Natural killer cell (primary cell): Measurements from ENCODE around the gene SCG5. TPM values are rescaled to one million over a fixed set of nuclear protein-coding genes. Genes with fewer than 3 reads are reported as not detected.
"Not testable (repeated sequence)": the region's sequence is repeated elsewhere in the genome, so short reads cannot be mapped to it uniquely, and the experiment has no call there.

Source experiments
- ATAC-seq, 3 donors: fragments of 150-1000 bp in 2 of 3; fragments of 200-7000 bp in 1 of 3; cut with Tn5 transposase; 1 replicate in 1 of 3; 2 replicates in 2 of 3; pipeline ENCODE4 v1.10.0; 2021; ENCODE audit warnings: mild to moderate bottlenecking in 2 of 3, moderate library complexity in 2 of 3
- DNase-seq, 2 donors: peaks; one replicate each; pipeline versions ENCODE4 v3.0.0 to v3.0.0-alpha.2; 2013 to 2021; ENCODE audit warnings: mixed read lengths in 1 of 2
- H3K27ac ChIP-seq: one replicate; pipeline ENCODE4 v1.5.1; 2013; ENCODE audit warnings: mild to moderate bottlenecking, low read length
- H3K27me3 ChIP-seq: one replicate; pipeline ENCODE4 v1.6.1; 2013; ENCODE audit warnings: low read length; ENCODE audit not compliant: control insufficient read depth, insufficient read depth
- H3K36me3 ChIP-seq: one replicate; pipeline ENCODE4 v1.6.1; 2013; ENCODE audit warnings: low read length; ENCODE audit not compliant: control insufficient read depth, insufficient read depth
- H3K4me1 ChIP-seq: one replicate; pipeline ENCODE4 v1.6.1; 2013; ENCODE audit warnings: low read length; ENCODE audit not compliant: control insufficient read depth, insufficient read depth
- H3K4me3 ChIP-seq: one replicate; pipeline ENCODE4 v1.5.1; 2013; ENCODE audit warnings: low read length
- H3K9me3 ChIP-seq: one replicate; pipeline ENCODE4 v1.6.1; 2013; ENCODE audit warnings: low read length; ENCODE audit not compliant: control insufficient read depth, insufficient read depth
- H3K27ac Mint-ChIP-seq, 2 donors: one replicate each; pipeline ENCODE4 v1.8.0; 2022; ENCODE audit warnings: mild to moderate bottlenecking in 2 of 2, mixed read lengths in 2 of 2, moderate library complexity in 1 of 2
- H3K27me3 Mint-ChIP-seq, 2 donors: one replicate each; pipeline ENCODE4 v1.8.0; 2022; ENCODE audit warnings: low read depth in 2 of 2, mixed read lengths in 2 of 2
- H3K36me3 Mint-ChIP-seq: one replicate; pipeline ENCODE4 v1.8.0; 2022; ENCODE audit warnings: mixed read lengths
- H3K4me1 Mint-ChIP-seq, 2 donors: one replicate each; pipeline ENCODE4 v1.8.0; 2022; ENCODE audit warnings: mixed read lengths in 2 of 2
- H3K4me3 Mint-ChIP-seq: one replicate; pipeline ENCODE4 v1.8.0; 2022; ENCODE audit warnings: mild to moderate bottlenecking, moderate library complexity, mixed read lengths
- H3K9me3 Mint-ChIP-seq, 2 donors: one replicate each; pipeline ENCODE4 v1.8.0; 2022; ENCODE audit warnings: mixed read lengths in 2 of 2
- CTCF ChIP-seq: fragments of 200-600 bp; IDR thresholded peaks from one replicate; pipeline ENCODE4 v1.8.0; 2022; ENCODE audit warnings: antibody characterized with exemption
- WGBS: methylation state at CpG from one replicate; pipeline ENCODE4 v1.1.7; 2013; ENCODE audit warnings: missing lambda C conversion rate; ENCODE audit not compliant: insufficient coverage; 5-methylcytosine and 5-hydroxymethylcytosine counted together
- intact Hi-C: fragments of 100-400 bp; cut with micrococcal nuclease; formaldehyde crosslinking; loops from one replicate; pipeline ENCODE4 v1.14.2; 2022
- total RNA-seq, 4 donors: library from RNA; stranded (reverse); fragments of 120-200 nt in 1 of 4; gene quantifications; one replicate each; pipeline versions ENCODE4 v1.2.3 to v1.2.4, GENCODE V29; 2013 to 2022

SCG5 gene
- total RNA-seq, 3 donors from 2014 or later (not counting 1 experiment from before 2014, with no cell fraction given) = not detected

DNA sequence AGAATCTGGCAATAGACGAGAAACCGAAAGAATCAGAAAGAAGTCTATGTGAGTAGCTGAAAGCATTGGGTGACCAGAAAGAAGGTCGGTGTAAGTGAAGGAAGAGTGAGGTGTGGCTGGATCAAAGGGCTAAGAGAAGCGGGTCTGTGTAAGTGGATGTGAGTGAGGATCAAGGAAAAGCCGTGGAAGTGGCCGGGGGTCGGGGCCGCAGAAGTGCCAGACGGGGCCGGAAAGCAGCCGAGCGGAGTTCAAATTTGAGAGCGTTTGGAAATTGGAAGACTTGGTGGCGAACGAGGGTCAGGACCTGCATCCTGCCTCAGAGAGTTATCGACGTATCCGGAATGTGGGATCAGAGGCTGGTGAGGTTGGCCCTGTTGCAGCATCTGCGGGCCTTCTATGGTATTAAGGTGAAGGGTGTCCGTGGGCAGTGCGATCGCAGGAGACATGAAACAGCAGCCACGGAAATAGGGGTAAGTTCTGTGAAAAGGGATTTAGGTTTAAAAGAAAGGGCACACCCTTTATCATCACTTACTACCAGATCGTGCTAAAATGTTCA lies 25.6 kb upstream of the SCG5 start:
- Mint-ChIP-seq H3K4me1 (peaks cover 19 to 28% of the 10 kb centered on the region in 2 donors), H3K27ac (peak overlapping the region; percentile 85 to 96), H3K4me3 (peak overlapping the region; percentile 99)
- DNase-seq (peak in 1 of 2 donors; percentile 40), ATAC-seq (peak; percentile 1 to 26 (median 6))
- H3K36me3 ChIP-seq, H3K36me3 Mint-ChIP-seq, H3K9me3 ChIP-seq, intact Hi-C loops, H3K27me3 Mint-ChIP-seq, H3K27me3 ChIP-seq, H3K4me1 ChIP-seq, H3K9me3 Mint-ChIP-seq: not testable (repeated sequence)
- WGBS = 0% methylated on average over 9 of the region's 24 CpGs
- peak overlapping the region; percentile 51 for H3K4me3 ChIP-seq
- H3K27ac ChIP-seq = peak overlapping the region; percentile 37

DNA sequence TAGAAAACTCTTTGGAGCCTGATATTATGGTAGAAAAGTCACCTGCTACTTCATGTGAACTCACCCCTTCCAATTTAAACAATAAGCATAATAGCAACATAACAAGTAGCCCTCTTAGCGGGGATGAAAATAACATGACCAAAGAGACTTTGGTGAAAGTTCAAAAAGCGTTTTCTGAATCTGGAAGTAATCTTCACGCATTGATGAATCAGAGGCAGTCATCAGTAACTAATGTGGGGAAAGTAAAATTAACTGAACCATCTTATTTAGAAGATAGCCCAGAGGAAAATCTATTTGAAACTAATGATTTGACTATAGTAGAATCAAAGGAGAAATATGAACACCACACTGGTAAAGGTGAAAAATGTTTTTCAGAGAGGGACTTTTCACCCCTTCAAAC lies 5.1 kb upstream of the SCG5 start:
- H3K9me3 Mint-ChIP-seq = no peaks in the 10 kb centered on the region
- no peak overlapping the region for H3K27ac Mint-ChIP-seq
- H3K36me3 ChIP-seq = peaks cover 8% of the 10 kb centered on the region

GRCh38 chr15:32636908-32637567 lies 4.5 kb upstream of the SCG5 start:
- peaks cover 0 to 7% of the 10 kb centered on the region in 2 donors for H3K27me3 Mint-ChIP-seq
- H3K27ac ChIP-seq = no peak overlapping the region
- peaks cover 9 to 10% of the 10 kb centered on the region in 2 donors for H3K4me1 Mint-ChIP-seq
- peaks cover 3% of the 10 kb centered on the region for H3K4me1 ChIP-seq
- H3K36me3 Mint-ChIP-seq = peaks cover 8% of the 10 kb centered on the region
- no peak for DNase-seq
- no peak overlapping the region for H3K4me3 ChIP-seq
- WGBS = 89% methylated on average over 8 of the region's 8 CpGs
- no peak for TF ChIP-seq CTCF
- no peak for ATAC-seq
- H3K36me3 ChIP-seq = peaks cover 8% of the 10 kb centered on the region
- H3K27me3 ChIP-seq = no peaks in the 10 kb centered on the region
- H3K9me3 Mint-ChIP-seq = no peaks in the 10 kb centered on the region
- H3K9me3 ChIP-seq = no peaks in the 10 kb centered on the region
- H3K27ac Mint-ChIP-seq = no peak overlapping the region
- intact Hi-C loops = no loop called here
- H3K4me3 Mint-ChIP-seq = no peak overlapping the region

More for the DNA sequence above, 5.1 kb upstream of the SCG5 start:
- H3K27ac ChIP-seq = no peak overlapping the region
- no peaks in the 10 kb centered on the region for H3K27me3 ChIP-seq
- Mint-ChIP-seq H3K4me3 (no peak overlapping the region), H3K27me3 (peaks cover 0 to 3% of the 10 kb centered on the region in 2 donors), H3K36me3 (peaks cover 8% of the 10 kb centered on the region), H3K4me1 (peaks cover 4% of the 10 kb centered on the region in 2 donors)
- 94% methylated on average over 3 of the region's 3 CpGs for WGBS
- intact Hi-C loops = no loop called here
- DNase-seq (no peak), ATAC-seq (no peak)
- H3K9me3 ChIP-seq = no peaks in the 10 kb centered on the region
- H3K4me3 ChIP-seq = no peak overlapping the region
- H3K4me1 ChIP-seq = peaks cover under 1% of the 10 kb centered on the region
- no peak for TF ChIP-seq CTCF

DNA sequence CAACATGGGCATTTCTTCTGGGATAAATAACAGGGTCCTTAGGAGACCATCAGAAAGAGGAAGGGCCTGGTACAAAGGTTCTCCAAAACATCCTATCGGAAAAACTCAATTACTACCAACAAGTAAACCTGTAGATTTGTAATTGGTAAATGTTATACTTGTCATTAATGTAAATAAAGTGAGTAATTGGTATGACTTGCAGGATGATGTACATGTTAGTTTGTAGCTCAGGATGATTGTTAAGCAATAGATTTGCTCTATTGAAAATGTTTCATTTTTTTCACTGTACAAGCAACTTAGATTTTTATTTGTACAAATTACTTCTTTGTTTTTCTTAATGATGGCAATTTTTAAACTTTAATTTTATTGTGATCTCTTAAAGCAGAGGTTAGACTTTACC lies 3.8 kb upstream of the SCG5 start:
- H3K27ac ChIP-seq = no peak overlapping the region
- no peaks in the 10 kb centered on the region for H3K9me3 ChIP-seq
- Mint-ChIP-seq H3K27me3 (peaks cover 0 to 7% of the 10 kb centered on the region in 2 donors), H3K36me3 (peaks cover 8% of the 10 kb centered on the region), H3K9me3 (no peaks in the 10 kb centered on the region), H3K4me1 (peaks cover 9 to 10% of the 10 kb centered on the region in 2 donors), H3K27ac (no peak overlapping the region), H3K4me3 (no peak overlapping the region)
- no CpG with 5 or more reads among the region's 1 CpG for WGBS
- peaks cover 8% of the 10 kb centered on the region for H3K36me3 ChIP-seq
- no peak for TF ChIP-seq CTCF
- H3K27me3 ChIP-seq = no peaks in the 10 kb centered on the region
- no peak for DNase-seq
- intact Hi-C loops = no loop called here
- peaks cover 3% of the 10 kb centered on the region for H3K4me1 ChIP-seq
- no peak overlapping the region for H3K4me3 ChIP-seq
- no peak for ATAC-seq
